Melanocyte of skin (primary cell): Measurements from ENCODE around the gene KRT3. TPM values are rescaled to one million over a fixed set of nuclear protein-coding genes. Genes with fewer than 3 reads are reported as not detected.

Experiments
- small RNA-seq, 2 donors: library from RNA; depleted of rRNA; stranded (forward); fragments of <200 nt; gene quantifications; one replicate each; pipeline ENCODE3, GENCODE V24; 2012
- total RNA-seq, 2 donors: library from RNA; depleted of rRNA; stranded (reverse); fragments of >200 nt; gene quantifications; 2 replicates each; pipeline ENCODE4 v1.2.3, GENCODE V29; 2012

The KRT3 gene
- total RNA-seq, result not detected

DNA sequence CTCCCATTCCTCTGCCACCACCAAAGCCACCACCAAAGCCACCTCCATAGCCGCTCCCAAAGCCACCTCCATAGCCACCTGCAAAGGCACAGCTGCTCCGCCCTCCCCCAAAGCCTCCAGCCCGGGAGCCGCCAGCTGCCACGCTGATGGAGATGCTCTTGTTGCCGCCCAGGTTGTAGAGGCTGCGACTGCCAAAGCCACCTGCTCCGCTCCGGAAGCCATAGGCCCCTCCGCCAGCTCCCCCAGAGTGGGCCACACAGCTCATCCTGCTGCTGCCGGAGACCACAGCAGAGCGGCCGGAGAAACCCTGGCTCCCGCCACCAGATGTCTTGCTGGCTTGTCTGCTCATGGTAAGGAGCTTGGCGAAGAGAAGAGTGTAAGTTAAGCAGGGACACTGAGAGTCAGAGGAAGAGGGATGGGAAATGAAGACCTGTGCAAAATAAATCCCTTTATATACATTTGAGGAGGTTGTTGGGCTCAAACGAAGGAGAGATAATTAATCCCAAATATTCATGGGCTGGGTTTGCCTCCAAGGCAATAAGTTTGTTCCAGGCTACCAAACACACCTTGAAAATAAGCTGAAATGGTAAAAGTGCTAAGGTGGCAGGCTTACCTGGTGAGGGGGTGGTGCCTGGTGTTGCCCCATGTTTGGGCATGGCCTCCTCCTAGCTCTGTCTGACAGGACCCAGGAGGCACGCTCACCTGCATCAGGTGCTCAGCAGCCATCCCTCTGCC lies at the start of gene KRT3:
Gene KRT3, minus strand, starts transcription at position 424 of the 735 bp plus-strand sequence. Its CDS starts 75 bp downstream, at position 349.

DNA sequence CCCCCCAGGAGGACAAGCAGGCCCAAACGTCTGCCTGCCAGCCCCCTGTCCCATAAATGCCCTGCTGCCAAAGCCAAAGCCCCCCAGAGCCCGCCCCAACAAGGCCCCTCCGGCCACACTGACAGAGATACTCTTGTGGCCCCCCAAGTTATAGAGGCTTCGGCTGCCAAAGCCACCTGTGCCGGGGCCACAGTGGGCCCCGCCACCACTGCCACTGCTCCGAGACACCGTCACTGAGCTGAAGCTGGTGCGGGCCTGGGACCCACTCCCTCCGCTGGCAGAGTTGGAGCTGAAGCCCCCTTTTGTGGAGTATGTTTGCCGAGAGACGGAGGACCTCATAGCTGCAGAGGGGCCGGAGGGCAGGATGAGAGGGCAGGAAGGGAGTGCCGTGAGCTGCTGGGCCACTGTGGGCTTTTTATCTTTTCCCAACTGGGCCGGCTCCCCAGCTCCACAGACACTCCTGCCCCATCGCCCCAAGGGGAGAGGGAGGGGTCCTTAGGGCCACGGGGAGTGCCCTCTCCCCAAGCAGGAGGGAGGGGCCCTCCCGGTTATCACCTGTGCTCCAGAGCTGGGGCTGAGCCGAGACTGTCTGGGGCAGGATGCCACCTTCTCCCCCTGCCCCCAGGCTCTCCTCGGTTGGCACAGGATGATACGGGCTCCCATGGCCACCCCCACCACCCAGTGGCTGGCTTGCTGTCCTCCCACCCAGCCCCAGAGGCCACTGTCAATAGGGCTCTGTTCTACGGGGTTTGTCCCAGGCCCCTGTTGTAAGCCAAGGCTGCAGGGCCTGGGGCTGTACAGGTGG lies 38.2 kb upstream of the KRT3 start, which contains the start of gene KRT79:
Gene KRT79, minus strand, starts transcription at position 390 of the 805 bp plus-strand sequence. Its CDS starts 51 bp downstream, at position 339.

DNA sequence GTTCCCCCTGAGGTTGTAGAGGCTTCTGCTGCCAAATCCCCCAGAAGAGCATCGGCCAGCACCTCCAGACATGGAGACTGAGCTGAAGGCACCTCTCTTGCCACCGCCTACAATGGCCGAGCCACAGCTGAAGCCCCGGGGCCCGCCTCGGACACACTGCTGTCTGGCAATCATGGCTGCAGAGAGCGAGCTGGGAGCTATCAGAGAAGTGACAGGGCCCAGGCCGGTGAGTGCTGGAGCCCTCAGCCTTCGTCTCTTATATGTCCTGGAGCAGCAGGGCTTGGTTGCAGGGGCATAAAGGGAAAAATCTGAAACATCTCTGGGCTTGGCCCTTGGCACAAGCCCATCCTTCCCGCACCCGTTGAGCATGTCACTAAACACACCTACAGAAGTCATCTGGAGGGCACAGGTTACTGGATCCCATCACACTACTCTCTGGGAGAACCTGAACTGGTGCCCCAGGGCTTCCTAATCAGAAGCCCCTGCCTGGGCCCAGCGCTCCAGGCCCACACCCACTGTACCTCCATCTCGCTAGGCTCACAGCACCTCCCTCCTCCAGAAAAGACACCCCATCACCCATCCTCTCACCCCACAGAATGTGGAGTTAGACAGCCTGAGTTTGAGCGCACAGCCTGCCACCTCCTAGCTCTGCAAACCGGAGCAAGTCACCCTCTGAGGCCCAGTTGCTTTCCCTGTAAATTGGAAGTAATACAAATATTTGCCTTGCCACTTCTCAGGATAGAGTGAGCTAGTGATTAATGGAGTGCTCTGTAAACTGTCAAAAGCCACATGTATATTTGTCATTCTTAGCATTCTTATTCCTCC lies 18.2 kb upstream of the KRT3 start, which contains the start of gene KRT4:
Gene KRT4, minus strand, starts transcription at position 232 of the 825 bp plus-strand sequence. Its CDS starts 58 bp downstream, at position 174.

DNA sequence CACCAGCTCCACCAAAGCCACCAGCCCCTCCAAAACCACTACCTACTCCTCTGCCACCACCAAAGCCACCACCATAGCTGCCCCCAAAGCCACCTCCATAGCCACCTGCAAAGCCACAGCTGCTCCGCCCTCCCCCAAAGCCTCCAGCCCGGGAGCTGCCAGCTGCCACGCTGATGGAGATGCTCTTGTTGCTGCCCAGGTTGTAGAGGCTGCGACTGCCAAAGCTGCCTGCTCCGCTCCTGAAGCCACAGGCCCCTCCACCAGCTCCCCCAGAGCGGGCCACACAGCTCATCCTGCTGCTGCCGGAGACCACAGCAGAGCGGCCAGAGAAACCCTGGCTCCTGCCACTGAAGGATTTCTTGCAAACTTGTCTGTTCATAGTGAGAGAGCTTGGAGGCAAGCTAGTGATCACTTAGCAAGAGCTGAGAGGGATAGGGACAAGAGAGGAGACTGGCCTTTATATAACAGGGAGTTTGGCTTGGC lies 19.0 kb downstream of the KRT3 start, which contains the start of gene KRT76:
Gene KRT76, minus strand, starts transcription at position 433 of the 483 bp plus-strand sequence. Its CDS starts 54 bp downstream, at position 379.

Small RNA genes lying within 50 kb of the gene (small RNA-seq; reads per million reads assigned to genes)
- 0 reads per million in 2 donors for gene AC107016.2

Other genes with a start within 250 kb of the KRT3 start
- not detected for gene KRT71, start 243.0 kb downstream of the KRT3 start, total RNA-seq
- not detected for gene KRT74, start 222.3 kb downstream of the KRT3 start, total RNA-seq
- gene KRT72, start 194.7 kb downstream of the KRT3 start, total RNA-seq, result not detected
- not detected for gene KRT73, start 177.6 kb downstream of the KRT3 start, total RNA-seq
- gene KRT2, start 143.9 kb downstream of the KRT3 start, total RNA-seq, result not detected
- not detected for gene KRT1, start 115.7 kb downstream of the KRT3 start, total RNA-seq
- not detected for gene KRT77, start 92.6 kb downstream of the KRT3 start, total RNA-seq
- not detected for gene KRT76, start 18.8 kb downstream of the KRT3 start, total RNA-seq
- not detected for gene KRT4, start 18.0 kb upstream of the KRT3 start, total RNA-seq
- gene KRT79, start 38.2 kb upstream of the KRT3 start, total RNA-seq, result not detected
- not detected for gene KRT78, start 52.9 kb upstream of the KRT3 start, total RNA-seq
- gene KRT8, start 109.0 kb upstream of the KRT3 start, total RNA-seq, result under 1 TPM in 1 of 2 donors, not detected in 1; 0.33 TPM
- 1 to 10 TPM; 1.0 to 6.7 TPM for gene KRT18, start 153.0 kb upstream of the KRT3 start, total RNA-seq
- 100 to 1,000 TPM; 469 to 648 TPM for gene EIF4B, start 210.3 kb upstream of the KRT3 start, total RNA-seq